GM18508 (cell line): Measurements from ENCODE around the gene AKNAD1.

Experiments
- ATAC-seq: cut with Tn5 transposase; IDR thresholded peaks from one replicate; pipeline ENCODE4 v1.9.1; 2021; ENCODE audit warnings: moderate number of reproducible peaks; ENCODE audit not compliant: insufficient read depth, unreplicated experiment

The AKNAD1 gene

GRCh38 chr1:108842525-108843181 lies 14.2 kb downstream of the AKNAD1 start:
- ATAC-seq = no peak

- ATAC-seq = no peak
Observed at GRCh38 chr1:108841703-108842102, 15.2 kb downstream of the AKNAD1 start.

GRCh38 chr1:108832929-108833328 lies 24.0 kb downstream of the AKNAD1 start:
- no peak for ATAC-seq

- no peak for ATAC-seq
Observed at GRCh38 chr1:108831225-108831624, 25.7 kb downstream of the AKNAD1 start.

- ATAC-seq = no peak
Observed at GRCh38 chr1:108830119-108831008, 26.5 kb downstream of the AKNAD1 start.

- no peak for ATAC-seq
Observed at GRCh38 chr1:108829498-108829916, 27.4 kb downstream of the AKNAD1 start.

GRCh38 chr1:108828074-108828961 lies 28.6 kb downstream of the AKNAD1 start:
- no peak for ATAC-seq

- ATAC-seq = no peak
Observed at GRCh38 chr1:108826081-108826635, 30.7 kb downstream of the AKNAD1 start.

- no peak for ATAC-seq
Observed at GRCh38 chr1:108824051-108824450, 32.8 kb downstream of the AKNAD1 start.

- no peak for ATAC-seq
Observed at GRCh38 chr1:108823632-108824031, 33.3 kb downstream of the AKNAD1 start.

GRCh38 chr1:108819878-108820277 lies 37.0 kb downstream of the AKNAD1 start:
- ATAC-seq = no peak

- no peak for ATAC-seq
Observed at GRCh38 chr1:108817811-108818210, 39.1 kb downstream of the AKNAD1 start.

GRCh38 chr1:108817016-108817415 lies 39.9 kb downstream of the AKNAD1 start:
- ATAC-seq = no peak

- no peak for ATAC-seq
Observed at GRCh38 chr1:108816049-108816893, 40.6 kb downstream of the AKNAD1 start.

GRCh38 chr1:108815566-108815965 lies 41.3 kb downstream of the AKNAD1 start:
- ATAC-seq = no peak

- no peak for ATAC-seq
Observed at GRCh38 chr1:108814343-108815125, 42.4 kb downstream of the AKNAD1 start.

GRCh38 chr1:108813326-108813725 lies 43.6 kb downstream of the AKNAD1 start:
- ATAC-seq = no peak

- no peak for ATAC-seq
Observed at GRCh38 chr1:108811611-108812010, 45.3 kb downstream of the AKNAD1 start.

GRCh38 chr1:108808438-108808837 lies 48.5 kb downstream of the AKNAD1 start:
- ATAC-seq = no peak
